ENCODE results near the gene ARL6IP6. TPM values are rescaled to one million over a fixed set of nuclear protein-coding genes. Genes with fewer than 3 reads are reported as not detected.

Gene ARL6IP6
- total and polyA plus RNA-seq, 2 of the 13 experiments (the other 11 are each of a cell fraction or from before 2014, with no cell fraction given), result 45.0 to 65.9 TPM

DNA sequence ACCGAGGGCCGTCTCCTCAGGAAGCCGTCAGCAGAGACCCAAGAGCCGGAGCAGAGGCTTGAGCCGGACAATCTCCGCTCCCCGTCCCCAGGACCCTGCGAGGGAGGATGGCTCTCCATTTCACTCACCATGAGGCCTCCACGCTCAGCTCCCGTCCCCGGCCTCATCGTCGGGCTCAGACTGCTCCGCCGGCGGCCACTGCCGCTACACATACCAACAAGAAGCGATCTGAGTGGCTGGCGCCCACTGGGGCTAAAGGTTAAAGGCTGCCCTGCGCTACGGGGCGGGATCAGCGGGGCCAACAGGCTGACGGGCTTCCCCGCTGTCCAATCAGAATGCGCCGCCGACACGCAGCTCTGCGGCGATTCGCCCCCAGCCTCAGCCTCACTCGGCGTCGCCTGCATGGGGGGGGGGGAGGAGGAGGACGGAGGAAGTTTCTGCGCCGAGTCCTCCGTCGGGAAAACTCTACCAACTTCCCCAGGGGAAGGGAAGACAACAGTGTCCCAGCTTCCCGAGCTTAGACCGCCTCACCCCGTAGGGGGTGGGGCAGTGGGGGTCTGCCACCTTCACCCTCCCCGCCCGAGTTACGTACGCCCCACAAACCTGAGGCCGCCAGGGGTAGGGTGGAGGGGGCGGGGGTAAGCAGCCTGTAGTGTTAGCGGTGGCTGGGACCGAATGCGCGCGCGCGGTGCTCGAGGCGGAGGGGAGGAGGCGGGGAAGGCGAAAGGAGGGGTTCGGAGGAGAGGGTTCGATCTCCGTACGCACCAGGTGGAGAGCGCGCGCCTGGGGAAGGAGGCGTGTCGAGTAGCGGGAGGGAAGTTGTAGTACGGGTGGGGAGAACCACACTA, 968 bp upstream of the ARL6IP6 start, which contains the start of gene PRPF40A (continued):
- TF ChIP-seq TRIM22 (IDR thresholded peaks at IDR 0.05), result no peak
- peak; percentile 98; the same call in 1 of the 2 replicates for TF ChIP-seq ZNF740 (CRISPR knock-in tag; IDR thresholded peaks at IDR 0.05)
- TF ChIP-seq KMT2B (CRISPR knock-in tag; IDR thresholded peaks at IDR 0.05), result peak; percentile 96
- no peak for TF ChIP-seq ZNF75D (CRISPR knock-in tag; IDR thresholded peaks at IDR 0.05; ENCODE audit: borderline replicate concordance)
- TF ChIP-seq, protein P1, sequence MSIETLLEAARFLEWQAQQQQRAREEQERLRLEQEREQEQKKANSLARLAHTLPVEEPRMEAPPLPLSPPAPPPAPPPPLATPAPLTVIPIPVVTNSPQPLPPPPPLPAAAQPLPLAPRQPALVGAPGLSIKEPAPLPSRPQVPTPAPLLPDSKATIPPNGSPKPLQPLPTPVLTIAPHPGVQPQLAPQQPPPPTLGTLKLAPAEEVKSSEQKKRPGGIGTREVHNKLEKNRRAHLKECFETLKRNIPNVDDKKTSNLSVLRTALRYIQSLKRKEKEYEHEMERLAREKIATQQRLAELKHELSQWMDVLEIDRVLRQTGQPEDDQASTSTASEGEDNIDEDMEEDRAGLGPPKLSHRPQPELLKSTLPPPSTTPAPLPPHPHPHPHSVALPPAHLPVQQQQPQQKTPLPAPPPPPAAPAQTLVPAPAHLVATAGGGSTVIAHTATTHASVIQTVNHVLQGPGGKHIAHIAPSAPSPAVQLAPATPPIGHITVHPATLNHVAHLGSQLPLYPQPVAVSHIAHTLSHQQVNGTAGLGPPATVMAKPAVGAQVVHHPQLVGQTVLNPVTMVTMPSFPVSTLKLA (IDR thresholded peaks at IDR 0.05), result peak; percentile 70
- TF ChIP-seq, protein P2, sequence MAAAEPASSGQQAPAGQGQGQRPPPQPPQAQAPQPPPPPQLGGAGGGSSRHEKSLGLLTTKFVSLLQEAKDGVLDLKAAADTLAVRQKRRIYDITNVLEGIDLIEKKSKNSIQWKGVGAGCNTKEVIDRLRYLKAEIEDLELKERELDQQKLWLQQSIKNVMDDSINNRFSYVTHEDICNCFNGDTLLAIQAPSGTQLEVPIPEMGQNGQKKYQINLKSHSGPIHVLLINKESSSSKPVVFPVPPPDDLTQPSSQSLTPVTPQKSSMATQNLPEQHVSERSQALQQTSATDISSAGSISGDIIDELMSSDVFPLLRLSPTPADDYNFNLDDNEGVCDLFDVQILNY (CRISPR knock-in tag; conservative IDR thresholded peaks at IDR 0.05), result no peak
- peak; percentile 53; the same call in 1 of the 2 replicates for TF ChIP-seq ZNF564 (CRISPR knock-in tag; IDR thresholded peaks at IDR 0.05)
- TF ChIP-seq NFYC (CRISPR knock-in tag; IDR thresholded peaks at IDR 0.05), result peak; percentile 98
- peak; percentile 100 for TF ChIP-seq SP2 (CRISPR knock-in tag; IDR thresholded peaks at IDR 0.05)
- TF ChIP-seq ZNF337 (CRISPR knock-in tag; IDR thresholded peaks at IDR 0.05; ENCODE audit: borderline replicate concordance, low read depth), result peak; percentile 77; the same call in 1 of the 2 replicates
- TF ChIP-seq CHD4 (IDR thresholded peaks at IDR 0.05; ENCODE audit: borderline replicate concordance, low read length), result no peak; the same call in 1 of the 2 replicates
- no peak for TF ChIP-seq RBAK (CRISPR knock-in tag; IDR thresholded peaks at IDR 0.05)
- TF ChIP-seq ZBTB38 (CRISPR knock-in tag; IDR thresholded peaks at IDR 0.05), result peak; percentile 77
- TF ChIP-seq ZNF563 (CRISPR knock-in tag; IDR thresholded peaks at IDR 0.05), result peak; percentile 74
- peak; percentile 41; the same call in 1 of the 2 replicates for TF ChIP-seq DPF2 (CRISPR knock-in tag; IDR thresholded peaks at IDR 0.05; ENCODE audit: borderline replicate concordance, low read depth)
